Endodermal cell (in vitro differentiated cells): ENCODE results near the gene BCL2L12. TPM values are rescaled to one million over a fixed set of nuclear protein-coding genes. Genes with fewer than 3 reads are reported as not detected.

Experiments used
- DNase-seq: peaks from one replicate; pipeline ENCODE4 v3.0.0-alpha.2; 2017
- H3K27ac ChIP-seq: 2 replicates; pipeline ENCODE4 v1.5.1; 2013; ENCODE audit warnings: mild to moderate bottlenecking, low read depth, low read length, moderate library complexity
- H3K27me3 ChIP-seq: 2 replicates; pipeline ENCODE4 v1.6.1; 2013; ENCODE audit warnings: mild to moderate bottlenecking, low read length, moderate library complexity; ENCODE audit not compliant: insufficient read depth, control insufficient read depth, poor library complexity, severe bottlenecking
- H3K36me3 ChIP-seq: 2 replicates; pipeline ENCODE4 v1.7.0; 2013; ENCODE audit warnings: mild to moderate bottlenecking, low read length, moderate library complexity; ENCODE audit not compliant: control insufficient read depth, insufficient read depth
- H3K4me1 ChIP-seq: one replicate; pipeline ENCODE4 v1.7.0; 2013; ENCODE audit warnings: low read length; ENCODE audit not compliant: control insufficient read depth, insufficient read depth
- H3K4me3 ChIP-seq: 2 replicates; pipeline ENCODE4 v1.5.1; 2013; ENCODE audit warnings: mild to moderate bottlenecking, low read length, moderate library complexity
- H3K9ac ChIP-seq: 2 replicates; pipeline ENCODE4 v1.6.1; 2013; ENCODE audit warnings: mild to moderate bottlenecking, low read length, moderate library complexity; ENCODE audit not compliant: poor library complexity, severe bottlenecking; ENCODE audit errors: extremely low read depth
- H3K9me3 ChIP-seq: 2 replicates; pipeline ENCODE4 v1.6.1; 2013; ENCODE audit warnings: mild to moderate bottlenecking, low read length, moderate library complexity; ENCODE audit not compliant: control insufficient read depth
- H3K27ac Mint-ChIP-seq: 2 replicates; pipeline ENCODE4 v1.8.0; 2020; ENCODE audit warnings: mixed read lengths
- H3K27me3 Mint-ChIP-seq: 2 replicates; pipeline ENCODE4 v1.8.0; 2021; ENCODE audit warnings: mild to moderate bottlenecking, mixed read lengths; ENCODE audit not compliant: insufficient read depth
- H3K36me3 Mint-ChIP-seq: 2 replicates; pipeline ENCODE4 v1.8.0; 2020; ENCODE audit warnings: low read depth, mixed read lengths
- H3K4me1 Mint-ChIP-seq: 2 replicates; pipeline ENCODE4 v1.8.0; 2020; ENCODE audit warnings: mixed read lengths
- H3K4me3 Mint-ChIP-seq: 2 replicates; pipeline ENCODE4 v1.8.0; 2020; ENCODE audit warnings: mild to moderate bottlenecking, moderate library complexity, mixed read lengths
- H3K9me3 Mint-ChIP-seq: 2 replicates; pipeline ENCODE4 v1.8.0; 2020; ENCODE audit warnings: mild to moderate bottlenecking, mixed read lengths
- WGBS, 2 experiments: methylation state at CpG; one replicate each; pipeline versions ENCODE4 v1.1.5 to v1.1.7; 2013; ENCODE audit warnings: missing lambda C conversion rate in 2 of 2, mixed read lengths in 1 of 2; ENCODE audit not compliant: insufficient coverage in 1 of 2, insufficient read length in 1 of 2; 5-methylcytosine and 5-hydroxymethylcytosine counted together
- total RNA-seq, 2 donors: library from RNA; stranded (reverse); fragmentation: NEBNext Ultra II Directional in 1 of 2; extraction: Animal tissue kit (Norgen Biotek cat#: 25700) in 1 of 2; gene quantifications; 2 replicates in 1 of 2; 3 replicates in 1 of 2; pipeline ENCODE4 v1.2.1, GENCODE V29; 2021
- TF ChIP-seq, protein P1 (sequence below): fragments of 200-600 bp; sonication (generic); conservative IDR thresholded peaks from 2 replicates; pipeline ENCODE4 v1.5.0; 2021; ENCODE audit warnings: antibody characterized with exemption, mild to moderate bottlenecking

BCL2L12 gene
- total RNA-seq, 2 donors from 2014 or later = 91.8 to 101 TPM

GRCh38 chr19:49660338-49660961 lies 5.3 kb upstream of the BCL2L12 start:
- Histone ChIP-seq H3K27me3 (no peaks in the 10 kb centered on the region), H3K36me3 (peaks cover 70% of the 10 kb centered on the region), H3K4me1 (no peaks in the 10 kb centered on the region), H3K9me3 (peaks cover 10% of the 10 kb centered on the region), H3K4me3 (no peak overlapping the region), H3K27ac (no peak overlapping the region), H3K9ac (no peak overlapping the region)
- 94 to 95% methylated on average over 7 to 15 of the region's 15 CpGs for WGBS, 2 experiments
- Mint-ChIP-seq H3K9me3 (peaks cover 9% of the 10 kb centered on the region), H3K27me3 (no peaks in the 10 kb centered on the region), H3K36me3 (peaks cover 70% of the 10 kb centered on the region), H3K4me3 (no peak overlapping the region), H3K27ac (no peak overlapping the region), H3K4me1 (peaks cover 5% of the 10 kb centered on the region)
- TF ChIP-seq, protein P1, sequence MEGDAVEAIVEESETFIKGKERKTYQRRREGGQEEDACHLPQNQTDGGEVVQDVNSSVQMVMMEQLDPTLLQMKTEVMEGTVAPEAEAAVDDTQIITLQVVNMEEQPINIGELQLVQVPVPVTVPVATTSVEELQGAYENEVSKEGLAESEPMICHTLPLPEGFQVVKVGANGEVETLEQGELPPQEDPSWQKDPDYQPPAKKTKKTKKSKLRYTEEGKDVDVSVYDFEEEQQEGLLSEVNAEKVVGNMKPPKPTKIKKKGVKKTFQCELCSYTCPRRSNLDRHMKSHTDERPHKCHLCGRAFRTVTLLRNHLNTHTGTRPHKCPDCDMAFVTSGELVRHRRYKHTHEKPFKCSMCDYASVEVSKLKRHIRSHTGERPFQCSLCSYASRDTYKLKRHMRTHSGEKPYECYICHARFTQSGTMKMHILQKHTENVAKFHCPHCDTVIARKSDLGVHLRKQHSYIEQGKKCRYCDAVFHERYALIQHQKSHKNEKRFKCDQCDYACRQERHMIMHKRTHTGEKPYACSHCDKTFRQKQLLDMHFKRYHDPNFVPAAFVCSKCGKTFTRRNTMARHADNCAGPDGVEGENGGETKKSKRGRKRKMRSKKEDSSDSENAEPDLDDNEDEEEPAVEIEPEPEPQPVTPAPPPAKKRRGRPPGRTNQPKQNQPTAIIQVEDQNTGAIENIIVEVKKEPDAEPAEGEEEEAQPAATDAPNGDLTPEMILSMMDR = no peak
- DNase-seq = no peak

GRCh38 chr19:49662011-49662410 lies 3.7 kb upstream of the BCL2L12 start:
- H3K4me1 Mint-ChIP-seq = peaks cover 12% of the 10 kb centered on the region
- peaks cover 56% of the 10 kb centered on the region for H3K36me3 Mint-ChIP-seq
- no peak for DNase-seq
- no peaks in the 10 kb centered on the region for H3K27me3 Mint-ChIP-seq
- Histone ChIP-seq H3K4me1 (no peaks in the 10 kb centered on the region), H3K9me3 (peaks cover 10% of the 10 kb centered on the region), H3K36me3 (peaks cover 58% of the 10 kb centered on the region), H3K27me3 (no peaks in the 10 kb centered on the region), H3K9ac (no peak overlapping the region), H3K27ac (no peak overlapping the region), H3K4me3 (no peak overlapping the region)
- H3K4me3 Mint-ChIP-seq = no peak overlapping the region
- H3K9me3 Mint-ChIP-seq = peaks cover 9% of the 10 kb centered on the region
- TF ChIP-seq, protein P1 = no peak
- H3K27ac Mint-ChIP-seq = no peak overlapping the region
- WGBS, 2 experiments = 96% methylated on average over 5 to 16 of the region's 16 CpGs

DNA sequence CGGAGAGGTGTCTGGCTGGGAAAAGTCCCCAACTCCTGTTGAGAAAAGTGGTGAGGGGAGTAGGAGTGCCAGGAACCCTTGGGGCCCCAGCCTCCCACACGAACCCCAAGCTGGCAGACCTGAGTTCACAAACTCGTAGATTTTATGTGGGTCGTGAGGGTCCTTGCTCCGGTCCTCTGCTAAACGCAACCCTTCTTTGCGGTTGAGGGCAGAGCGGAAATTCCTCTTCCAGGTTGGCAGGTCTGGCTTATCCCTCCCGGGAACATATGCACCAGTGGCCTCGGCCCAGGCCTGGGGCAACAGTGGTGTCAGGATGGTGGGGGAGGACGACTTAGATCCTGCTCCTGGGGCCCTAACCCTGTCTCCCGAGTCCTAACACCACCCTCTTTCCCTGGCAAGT lies 2.5 kb upstream of the BCL2L12 start:
- Mint-ChIP-seq H3K36me3 (peaks cover 51% of the 10 kb centered on the region), H3K27me3 (no peaks in the 10 kb centered on the region), H3K4me3 (no peak overlapping the region), H3K9me3 (peaks cover 9% of the 10 kb centered on the region), H3K27ac (no peak overlapping the region), H3K4me1 (peaks cover 16% of the 10 kb centered on the region)
- Histone ChIP-seq H3K9me3 (peaks cover 10% of the 10 kb centered on the region), H3K4me1 (no peaks in the 10 kb centered on the region), H3K27me3 (no peaks in the 10 kb centered on the region), H3K9ac (no peak overlapping the region), H3K4me3 (no peak overlapping the region), H3K27ac (no peak overlapping the region), H3K36me3 (peaks cover 47% of the 10 kb centered on the region)
- DNase-seq = no peak
- WGBS, 2 experiments = 95 to 96% methylated on average over 9 to 12 of the region's 12 CpGs
- TF ChIP-seq, protein P1 = no peak
